Calu3 (cell line): ENCODE measurements around the gene MFNG. TPM values are rescaled to one million over a fixed set of nuclear protein-coding genes. Genes with fewer than 3 reads are reported as not detected.

Experiments used
- BruUV-seq: library from RNA; stranded (reverse); fragments of 400-500 nt; replicated peaks from 2 replicates; lab custom pipeline; 2021; lab: Mats Ljungman, UMichigan
- CTCF ChIA-PET: fragments of 300-600 bp; sonication (Branson Sonifier 250); formaldehyde crosslinking; loops from one replicate; lab custom pipeline; 2022; ENCODE audit warnings: antibody characterized with exemption; lab: Charles Lee
- DNase-seq: peaks from one replicate; pipeline ENCODE4 v3.0.0; 2022
- H3K27ac Mint-ChIP-seq: one replicate; pipeline ENCODE4 v1.8.0; 2022; ENCODE audit warnings: mixed read lengths; ENCODE audit not compliant: unreplicated experiment
- H3K27me3 Mint-ChIP-seq: one replicate; pipeline ENCODE4 v1.8.0; 2022; ENCODE audit warnings: mixed read lengths; ENCODE audit not compliant: unreplicated experiment
- H3K36me3 Mint-ChIP-seq: one replicate; pipeline ENCODE4 v1.8.0; 2022; ENCODE audit warnings: mild to moderate bottlenecking, moderate library complexity, mixed read lengths; ENCODE audit not compliant: insufficient read depth, unreplicated experiment
- H3K4me1 Mint-ChIP-seq: one replicate; pipeline ENCODE4 v1.8.0; 2022; ENCODE audit warnings: mild to moderate bottlenecking, low read depth, mixed read lengths; ENCODE audit not compliant: unreplicated experiment
- H3K4me3 Mint-ChIP-seq: one replicate; pipeline ENCODE4 v1.8.0; 2022; ENCODE audit warnings: mild to moderate bottlenecking, low read depth, moderate library complexity, mixed read lengths; ENCODE audit not compliant: unreplicated experiment
- H3K9me3 Mint-ChIP-seq: one replicate; pipeline ENCODE4 v1.8.0; 2022; ENCODE audit warnings: low read depth, mixed read lengths; ENCODE audit not compliant: unreplicated experiment
- intact Hi-C: fragments of 100-400 bp; cut with micrococcal nuclease; formaldehyde crosslinking; loops from one replicate; pipeline ENCODE4 v1.10.0; 2022; ENCODE audit not compliant: unreplicated experiment
- total RNA-seq: library from RNA; stranded (reverse); gene quantifications from 2 replicates; pipeline ENCODE4 v1.2.3, GENCODE V29; 2022
- TF ChIP-seq, protein P1 (sequence below): fragments of 200-600 bp; IDR thresholded peaks from one replicate; pipeline ENCODE4 v1.8.0; 2022; ENCODE audit warnings: antibody characterized with exemption; ENCODE audit not compliant: unreplicated experiment

MFNG gene
- total RNA-seq, 1 experiment from 2014 or later: 22.1 TPM

DNA sequence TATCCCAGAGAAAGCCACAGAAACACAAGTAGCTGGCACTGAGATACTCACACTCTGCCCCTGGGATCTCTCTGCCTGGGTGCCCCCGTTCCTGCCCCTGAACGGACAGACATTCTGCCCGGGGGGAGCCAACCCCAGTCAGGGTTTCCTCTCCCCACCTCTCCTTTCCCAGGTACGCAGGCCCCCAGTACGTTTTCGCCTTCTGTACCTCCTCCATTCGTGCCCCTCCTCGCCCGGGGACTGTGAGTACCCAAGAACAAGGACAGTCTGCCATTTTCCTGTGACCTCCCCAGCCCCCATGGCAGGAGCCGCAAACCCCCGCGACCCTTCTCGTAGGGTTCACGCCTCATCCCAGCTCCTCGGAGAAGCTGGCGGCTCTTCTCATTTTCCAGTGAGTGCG lies 29.8 kb downstream of the MFNG start:
- BruUV-seq: no TSS peak
- intact Hi-C loops: loop anchor here (5.0 kb wide), 1 partner anchor 189 kb away; no protein-coding TSS in a partner anchor
- peaks cover 26% of the 10 kb centered on the region for H3K36me3 Mint-ChIP-seq
- no peaks in the 10 kb centered on the region for H3K9me3 Mint-ChIP-seq
- H3K4me1 Mint-ChIP-seq: peaks cover 58% of the 10 kb centered on the region
- DNase-seq: no peak
- no peaks in the 10 kb centered on the region for H3K27me3 Mint-ChIP-seq
- peak overlapping the region; percentile 83 for H3K27ac Mint-ChIP-seq
- H3K4me3 Mint-ChIP-seq: peak overlapping the region; percentile 42
- TF ChIP-seq, protein P1, sequence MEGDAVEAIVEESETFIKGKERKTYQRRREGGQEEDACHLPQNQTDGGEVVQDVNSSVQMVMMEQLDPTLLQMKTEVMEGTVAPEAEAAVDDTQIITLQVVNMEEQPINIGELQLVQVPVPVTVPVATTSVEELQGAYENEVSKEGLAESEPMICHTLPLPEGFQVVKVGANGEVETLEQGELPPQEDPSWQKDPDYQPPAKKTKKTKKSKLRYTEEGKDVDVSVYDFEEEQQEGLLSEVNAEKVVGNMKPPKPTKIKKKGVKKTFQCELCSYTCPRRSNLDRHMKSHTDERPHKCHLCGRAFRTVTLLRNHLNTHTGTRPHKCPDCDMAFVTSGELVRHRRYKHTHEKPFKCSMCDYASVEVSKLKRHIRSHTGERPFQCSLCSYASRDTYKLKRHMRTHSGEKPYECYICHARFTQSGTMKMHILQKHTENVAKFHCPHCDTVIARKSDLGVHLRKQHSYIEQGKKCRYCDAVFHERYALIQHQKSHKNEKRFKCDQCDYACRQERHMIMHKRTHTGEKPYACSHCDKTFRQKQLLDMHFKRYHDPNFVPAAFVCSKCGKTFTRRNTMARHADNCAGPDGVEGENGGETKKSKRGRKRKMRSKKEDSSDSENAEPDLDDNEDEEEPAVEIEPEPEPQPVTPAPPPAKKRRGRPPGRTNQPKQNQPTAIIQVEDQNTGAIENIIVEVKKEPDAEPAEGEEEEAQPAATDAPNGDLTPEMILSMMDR: no peak
- CTCF ChIA-PET: interaction anchor here (0.6 to 5.4 kb wide), 10 partner anchors 11 to 204 kb away, joined by 3 to 63 read pairs (median 6); no protein-coding TSS in a partner anchor

DNA sequence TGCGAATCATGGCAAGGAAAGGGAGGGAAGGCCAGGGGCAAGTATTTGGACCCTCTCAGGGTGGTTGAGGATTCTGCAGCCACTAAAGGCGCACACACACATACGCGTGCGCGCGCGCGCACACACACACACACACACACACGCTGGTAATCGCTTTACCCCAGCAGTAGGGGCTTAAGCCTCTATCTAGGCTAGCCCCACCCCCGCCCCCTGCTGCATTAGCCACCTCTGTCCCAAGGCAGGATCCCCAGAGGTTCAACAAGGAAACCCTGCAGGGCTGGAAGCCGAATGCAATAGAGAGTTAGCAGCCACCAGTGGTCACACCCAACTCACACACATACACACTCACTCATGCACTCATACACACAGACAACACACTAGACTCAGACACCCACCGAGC lies 30.3 kb downstream of the MFNG start:
- TF ChIP-seq, protein P1: no peak
- Mint-ChIP-seq H3K4me3 (peak overlapping the region; percentile 42), H3K4me1 (peaks cover 58% of the 10 kb centered on the region), H3K27me3 (no peaks in the 10 kb centered on the region), H3K27ac (peak overlapping the region; percentile 83), H3K9me3 (no peaks in the 10 kb centered on the region), H3K36me3 (peaks cover 26% of the 10 kb centered on the region)
- no TSS peak for BruUV-seq
- CTCF ChIA-PET: interaction anchor here (0.5 to 5.4 kb wide), 13 partner anchors 11 to 204 kb away, joined by 3 to 63 read pairs (median 6); no protein-coding TSS in a partner anchor
- intact Hi-C loops: loop anchor here (1.0 to 5.0 kb wide), 2 partner anchors 24 to 189 kb away; no protein-coding TSS in a partner anchor
- DNase-seq: no peak

DNA sequence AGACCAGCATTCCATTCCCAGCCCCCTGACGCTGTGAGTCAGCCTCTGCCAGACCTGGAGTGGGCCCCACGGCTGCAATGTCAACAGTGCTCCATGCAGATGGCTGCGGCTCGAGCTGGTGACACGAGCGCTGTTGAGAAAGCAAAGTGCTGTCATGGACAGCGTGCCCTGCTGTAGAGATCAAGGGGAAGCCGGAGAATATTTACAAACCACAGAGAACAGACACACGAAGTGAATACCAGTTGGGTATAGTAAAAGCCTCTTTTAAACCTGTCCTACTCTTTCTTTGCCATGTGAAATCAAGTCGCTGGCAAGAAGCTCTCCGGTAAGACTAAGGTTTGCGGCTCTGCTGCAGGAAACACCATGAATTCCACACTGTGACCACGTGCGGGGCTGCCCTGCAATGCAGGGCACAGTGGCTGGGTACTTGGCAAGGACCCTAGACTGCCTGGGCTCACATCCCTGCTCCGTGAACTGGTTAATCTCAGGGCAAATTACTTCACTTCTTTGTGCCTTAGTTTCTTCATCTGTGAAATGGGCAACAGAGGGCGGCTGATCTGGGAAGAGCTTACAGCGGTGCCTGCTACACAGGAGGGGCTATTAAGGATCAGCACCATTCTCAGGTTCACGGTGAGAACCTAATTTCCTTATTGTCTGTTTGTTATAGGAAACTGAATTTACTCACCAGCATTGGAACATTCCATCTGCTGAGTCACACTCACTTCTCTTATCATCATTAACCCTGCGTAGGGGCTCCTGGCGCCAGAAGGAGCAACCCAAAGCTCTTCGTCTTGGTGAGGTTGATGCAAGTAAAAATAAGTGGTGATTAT lies 31.1 kb downstream of the MFNG start:
- H3K36me3 Mint-ChIP-seq: peaks cover 26% of the 10 kb centered on the region
- CTCF ChIA-PET: interaction anchor here (0.5 to 5.4 kb wide), 16 partner anchors 10 to 255 kb away, joined by 3 to 63 read pairs (median 4); no protein-coding TSS in a partner anchor
- H3K27me3 Mint-ChIP-seq: no peaks in the 10 kb centered on the region
- intact Hi-C loops: loop anchor here (1.0 to 5.0 kb wide), 2 partner anchors 23 to 188 kb away; no protein-coding TSS in a partner anchor
- H3K4me1 Mint-ChIP-seq: peaks cover 58% of the 10 kb centered on the region
- H3K9me3 Mint-ChIP-seq: no peaks in the 10 kb centered on the region
- peak overlapping the region; percentile 42 for H3K4me3 Mint-ChIP-seq
- TF ChIP-seq, protein P1: no peak
- peak; percentile 66 for DNase-seq
- BruUV-seq: no TSS peak
- peak overlapping the region; percentile 83 for H3K27ac Mint-ChIP-seq

DNA sequence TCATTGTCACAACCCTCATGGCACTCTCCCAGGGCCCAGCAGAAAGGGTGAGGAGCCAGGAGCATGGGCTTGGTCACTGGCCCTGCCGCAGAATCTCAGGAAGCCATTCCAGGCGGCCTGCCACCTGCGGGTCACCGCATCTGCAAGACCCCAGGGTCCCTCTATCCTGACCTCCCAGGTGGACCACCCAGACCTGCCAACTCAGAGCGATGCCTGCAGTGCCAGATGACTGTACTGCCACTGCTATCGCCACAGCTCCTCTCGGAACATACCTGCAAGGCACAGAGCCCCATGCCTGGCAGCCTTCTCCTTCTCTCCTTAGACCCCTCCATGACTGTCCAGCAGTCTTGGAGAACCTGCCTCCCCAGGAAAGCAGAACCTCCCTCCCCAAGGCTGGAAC lies 32.5 kb downstream of the MFNG start:
- Mint-ChIP-seq H3K4me3 (no peak overlapping the region), H3K36me3 (peaks cover 18% of the 10 kb centered on the region), H3K4me1 (peaks cover 56% of the 10 kb centered on the region), H3K27ac (no peak overlapping the region), H3K27me3 (no peaks in the 10 kb centered on the region), H3K9me3 (no peaks in the 10 kb centered on the region)
- no TSS peak for BruUV-seq
- CTCF ChIA-PET: no interaction called here
- TF ChIP-seq, protein P1: no peak
- DNase-seq: no peak
- intact Hi-C loops: no loop called here
